Chondrocyte (in vitro differentiated cells): ENCODE data around the gene DISP2. TPM values are rescaled to one million over a fixed set of nuclear protein-coding genes. Genes with fewer than 3 reads are reported as not detected.

ENCODE experiments used
- DNase-seq: peaks from one replicate; pipeline ENCODE4 v3.0.0; 2021; ENCODE audit warnings: mixed read lengths, low spot score
- H3K27ac Mint-ChIP-seq: one replicate; pipeline ENCODE4 v1.8.0; 2021; ENCODE audit warnings: mild to moderate bottlenecking, moderate library complexity, mixed read lengths; ENCODE audit not compliant: unreplicated experiment
- H3K27me3 Mint-ChIP-seq: 2 replicates; pipeline ENCODE4 v1.8.0; 2021; ENCODE audit warnings: low read depth, mixed read lengths
- H3K36me3 Mint-ChIP-seq: 2 replicates; pipeline ENCODE4 v1.8.0; 2021; ENCODE audit warnings: low read depth, mixed read lengths
- H3K4me1 Mint-ChIP-seq: 2 replicates; pipeline ENCODE4 v1.8.0; 2021; ENCODE audit warnings: low read depth, mild to moderate bottlenecking, mixed read lengths
- H3K4me3 Mint-ChIP-seq: one replicate; pipeline ENCODE4 v1.8.0; 2021; ENCODE audit warnings: mild to moderate bottlenecking, moderate library complexity, mixed read lengths; ENCODE audit not compliant: unreplicated experiment
- H3K9me3 Mint-ChIP-seq: 2 replicates; pipeline ENCODE4 v1.8.0; 2021; ENCODE audit warnings: low read depth, mixed read lengths
- CTCF ChIP-seq: fragments of 200-600 bp; sonication (generic); IDR thresholded peaks from 2 replicates; pipeline ENCODE4 v1.5.0; 2021; ENCODE audit warnings: antibody characterized with exemption, mild to moderate bottlenecking, moderate library complexity
- total RNA-seq: library from RNA; stranded (reverse); gene quantifications from 3 replicates; pipeline ENCODE4 v1.2.1, GENCODE V29; 2021

Gene DISP2
- total RNA-seq, 1 donor from 2014 or later, result 1.4 TPM

- H3K36me3 Mint-ChIP-seq, result no peaks in the 10 kb centered on the region
- no peak overlapping the region for H3K4me3 Mint-ChIP-seq
- H3K9me3 Mint-ChIP-seq, result no peaks in the 10 kb centered on the region
- peaks cover 5% of the 10 kb centered on the region for H3K27me3 Mint-ChIP-seq
- peaks cover 7% of the 10 kb centered on the region for H3K4me1 Mint-ChIP-seq
- TF ChIP-seq CTCF, result no peak
- no peak for DNase-seq
- no peak overlapping the region for H3K27ac Mint-ChIP-seq
These were observed 8.7 kb downstream of the DISP2 start for GRCh38 chr15:40366457-40367370.

- peaks cover 11% of the 10 kb centered on the region for H3K4me1 Mint-ChIP-seq
- H3K9me3 Mint-ChIP-seq, result no peaks in the 10 kb centered on the region
- peaks cover under 1% of the 10 kb centered on the region for H3K27me3 Mint-ChIP-seq
- no peak for TF ChIP-seq CTCF
- H3K27ac Mint-ChIP-seq, result no peak overlapping the region
- DNase-seq, result no peak
- H3K36me3 Mint-ChIP-seq, result no peaks in the 10 kb centered on the region
- H3K4me3 Mint-ChIP-seq, result no peak overlapping the region
These were observed 9.3 kb downstream of the DISP2 start for GRCh38 chr15:40367371-40367685.

- DNase-seq, result peak; percentile 93
- H3K9me3 Mint-ChIP-seq, result no peaks in the 10 kb centered on the region
- no peak overlapping the region for H3K27ac Mint-ChIP-seq
- TF ChIP-seq CTCF, result peak; percentile 86
- H3K27me3 Mint-ChIP-seq, result no peaks in the 10 kb centered on the region
- no peaks in the 10 kb centered on the region for H3K36me3 Mint-ChIP-seq
- peaks cover 17% of the 10 kb centered on the region for H3K4me1 Mint-ChIP-seq
- H3K4me3 Mint-ChIP-seq, result peak overlapping the region; percentile 16
These were observed 9.9 kb downstream of the DISP2 start for GRCh38 chr15:40367686-40368611.

GRCh38 chr15:40368719-40369473, 10.9 kb downstream of the DISP2 start:
- H3K27me3 Mint-ChIP-seq, result no peaks in the 10 kb centered on the region
- DNase-seq, result no peak
- no peaks in the 10 kb centered on the region for H3K36me3 Mint-ChIP-seq
- H3K4me3 Mint-ChIP-seq, result no peak overlapping the region
- peaks cover 21% of the 10 kb centered on the region for H3K4me1 Mint-ChIP-seq
- no peak overlapping the region for H3K27ac Mint-ChIP-seq
- TF ChIP-seq CTCF, result no peak
- no peaks in the 10 kb centered on the region for H3K9me3 Mint-ChIP-seq

- Mint-ChIP-seq H3K36me3 (no peaks in the 10 kb centered on the region), H3K27ac (no peak overlapping the region), H3K4me1 (peaks cover 21% of the 10 kb centered on the region), H3K27me3 (no peaks in the 10 kb centered on the region), H3K4me3 (no peak overlapping the region), H3K9me3 (no peaks in the 10 kb centered on the region)
- peak; percentile 90 for DNase-seq
- TF ChIP-seq CTCF, result no peak
These were observed 11.5 kb downstream of the DISP2 start for GRCh38 chr15:40369474-40369869.
